H1 (cell line): ENCODE data around the gene PECR. TPM values are rescaled to one million over a fixed set of nuclear protein-coding genes. Genes with fewer than 3 reads are reported as not detected.

Experiments used
- ASH2L ChIP-seq: fragments of 200-600, 300-600 bp; sonication (generic); IDR thresholded peaks from one replicate; pipeline ENCODE4 v1.7.1; 2017; ENCODE audit warnings: low read length
- BRCA1 ChIP-seq: IDR thresholded peaks from 2 replicates; pipeline ENCODE4 v1.6.1; 2012; ENCODE audit warnings: low read depth, low read length, improper control_type of control experiment
- CHD1 ChIP-seq: IDR thresholded peaks from 2 replicates; pipeline ENCODE4 v1.6.1; 2012; ENCODE audit warnings: low read depth, low read length, improper control_type of control experiment
- JUND ChIP-seq: IDR thresholded peaks from 2 replicates; pipeline ENCODE4 v1.6.1; 2011; ENCODE audit warnings: mild to moderate bottlenecking, improper control_type of control experiment, low read length
- NANOG ChIP-seq: IDR thresholded peaks from 2 replicates; pipeline ENCODE4 v1.6.1; 2011; ENCODE audit warnings: low read length, low read depth, mild to moderate bottlenecking, inconsistent platforms; ENCODE audit not compliant: insufficient read depth, poor library complexity, severe bottlenecking
- PHF8 ChIP-seq: fragments of 200-600 bp; sonication (generic); conservative IDR thresholded peaks from 2 replicates; pipeline ENCODE4 v1.7.1; 2012; ENCODE audit warnings: low read depth, mild to moderate bottlenecking, inconsistent platforms, low read length, moderate library complexity
- POU5F1 ChIP-seq: IDR thresholded peaks from 2 replicates; pipeline ENCODE4 v1.6.1; 2011; ENCODE audit warnings: low read depth, mild to moderate bottlenecking, low read length, moderate library complexity
- TAF7 ChIP-seq: optimal IDR thresholded peaks from 2 replicates; pipeline ENCODE3; 2011; ENCODE audit warnings: low read depth, mild to moderate bottlenecking, inconsistent platforms, low read length, moderate library complexity, borderline replicate concordance
- TEAD4 ChIP-seq: IDR thresholded peaks from 2 replicates; pipeline ENCODE4 v1.6.1; 2012; ENCODE audit warnings: low read depth, low read length, inconsistent platforms, mixed read lengths
- polyA plus RNA-seq, 7 experiments: library from polyadenylated mRNA; depleted of rRNA in 3 of 7; stranded (reverse) in 5 of 7; unstranded in 2 of 7; fragments of >200 nt in 5 of 7; fragments of 200-250 nt in 2 of 7; gene quantifications; 1 replicate in 5 of 7; 2 replicates in 1 of 7; 4 replicates in 1 of 7; pipeline versions ENCODE4 v1.2.1 to v1.2.3, GENCODE V29; 2011 to 2013; ENCODE audit warnings: missing spikeins in 2 of 7, mixed read lengths in 2 of 7
- total RNA-seq: library from RNA; stranded (reverse); fragmentation: NEBNext Ultra II Directional; extraction: Animal tissue kit (Norgen Biotek cat#: 25700); gene quantifications from 2 replicates; pipeline ENCODE4 v1.2.1, GENCODE V29; 2021

PECR gene
- total and polyA plus RNA-seq, 2 of the 8 experiments (the other 6 are each of a cell fraction or from before 2014, with no cell fraction given), result 15.9 to 19.2 TPM

DNA sequence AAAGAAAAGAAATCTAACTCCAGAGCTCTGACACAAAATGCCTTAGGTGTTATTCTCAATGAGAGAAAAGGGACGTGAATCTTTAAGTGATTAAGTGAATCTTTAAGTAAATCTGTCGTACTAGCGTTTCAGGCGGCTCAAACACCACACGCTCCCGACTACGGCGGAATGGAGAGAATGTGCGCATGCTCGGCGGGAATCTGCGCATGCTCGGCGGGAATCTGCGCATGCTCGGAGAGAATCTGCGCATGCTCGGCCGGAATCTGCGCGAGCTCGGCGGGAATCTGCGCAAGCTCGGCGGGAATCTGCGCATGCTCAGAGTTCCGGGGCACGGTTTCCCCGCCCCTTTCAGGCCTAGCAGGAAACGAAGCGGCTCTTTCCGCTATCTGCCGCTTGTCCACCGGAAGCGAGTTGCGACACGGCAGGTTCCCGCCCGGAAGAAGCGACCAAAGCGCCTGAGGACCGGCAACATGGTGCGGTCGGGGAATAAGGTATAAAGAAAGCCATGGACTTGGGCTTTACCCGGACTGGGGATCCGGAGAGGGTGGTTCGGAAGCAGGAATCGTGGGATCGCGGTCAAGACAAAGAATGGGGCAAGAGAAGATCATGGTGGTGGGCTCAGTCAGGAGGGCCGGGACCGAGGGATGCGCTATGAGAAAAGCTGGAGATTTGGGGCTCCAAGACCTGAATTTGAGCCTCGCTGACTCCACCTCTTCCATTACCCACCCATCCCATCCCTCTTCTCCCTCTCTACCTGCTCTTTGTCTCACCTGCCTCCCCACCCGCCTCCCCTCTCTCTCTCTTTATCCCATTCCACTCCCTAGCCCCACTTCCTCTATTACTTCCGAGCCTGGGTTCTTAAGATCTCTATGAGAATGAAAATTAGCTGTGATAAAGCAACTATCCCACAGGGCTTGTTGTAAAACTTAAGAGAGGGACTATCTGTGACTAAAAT lies 27.6 kb upstream of the PECR start, which contains the start of gene XRCC5 (continued):
- TF ChIP-seq CHD1 (peak; percentile 51; the same call in 1 of the 2 replicates), BRCA1 (no peak), PHF8 (peak; percentile 74), TEAD4 (peak; percentile 98), JUND (no peak), POU5F1 (no peak), ASH2L (peak; percentile 90), NANOG (no peak), TAF7 (peak; percentile 73)
